ENCODE results near the gene MEGF6.
"Not testable (repeated sequence)": the region's sequence is repeated elsewhere in the genome, so short reads cannot be mapped to it uniquely, and the experiment has no call there.

The MEGF6 gene

DNA sequence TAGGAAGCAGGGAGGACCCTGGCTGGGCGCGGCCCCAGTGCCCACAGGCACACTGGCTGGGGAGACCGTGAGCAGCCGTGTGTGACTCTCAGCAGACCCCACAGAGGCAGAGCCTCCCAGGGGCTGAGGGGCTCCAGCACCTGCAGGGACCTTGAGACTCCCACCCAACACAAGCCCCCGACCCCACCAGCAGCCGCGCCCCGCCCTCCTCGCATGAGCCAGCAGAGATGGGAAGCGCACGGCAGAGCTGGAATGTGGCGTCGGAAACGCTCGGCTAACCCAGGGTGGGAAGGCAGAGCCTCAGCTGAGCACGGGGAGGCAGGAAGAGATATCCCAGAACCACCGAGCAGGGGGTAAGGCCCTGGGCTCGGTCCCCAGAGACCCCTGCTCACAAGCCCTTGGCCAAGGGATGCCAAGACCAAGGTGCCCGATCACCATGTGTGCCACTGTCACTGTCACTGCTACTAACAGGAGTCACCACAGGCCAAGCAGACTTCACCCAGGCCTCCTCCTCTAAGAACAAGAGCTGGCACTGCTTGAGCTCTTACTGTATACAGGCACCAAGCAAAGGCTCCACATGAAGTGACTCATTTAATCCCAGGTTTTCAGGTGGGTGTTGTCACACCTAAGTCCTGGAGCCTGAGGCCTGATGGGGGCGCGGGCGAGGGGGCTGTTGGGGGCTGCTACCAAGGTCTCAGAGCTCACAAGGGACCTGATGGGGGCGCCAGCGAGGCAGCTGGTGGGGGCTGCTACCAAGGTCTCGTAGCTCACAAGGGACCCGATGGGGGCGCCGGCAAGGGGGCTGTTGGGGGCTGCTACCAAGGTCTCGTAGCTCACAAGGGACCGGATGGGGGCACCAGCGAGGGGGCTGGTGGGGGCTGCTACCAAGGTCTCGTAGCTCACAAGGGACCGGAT lies 20.1 kb downstream of the MEGF6 start:
- Mint-ChIP-seq H3K4me1 (peaks cover 2% of the 10 kb centered on the region), H3K4me3 (no peak overlapping the region), H3K27ac (no peak overlapping the region), H3K9me3 (no peaks in the 10 kb centered on the region), H3K27me3 (no peaks in the 10 kb centered on the region), H3K36me3 (ENCODE audit: low read depth) (no peaks in the 10 kb centered on the region)
- no peak for DNase-seq
- ATAC-seq, result no peak

DNA sequence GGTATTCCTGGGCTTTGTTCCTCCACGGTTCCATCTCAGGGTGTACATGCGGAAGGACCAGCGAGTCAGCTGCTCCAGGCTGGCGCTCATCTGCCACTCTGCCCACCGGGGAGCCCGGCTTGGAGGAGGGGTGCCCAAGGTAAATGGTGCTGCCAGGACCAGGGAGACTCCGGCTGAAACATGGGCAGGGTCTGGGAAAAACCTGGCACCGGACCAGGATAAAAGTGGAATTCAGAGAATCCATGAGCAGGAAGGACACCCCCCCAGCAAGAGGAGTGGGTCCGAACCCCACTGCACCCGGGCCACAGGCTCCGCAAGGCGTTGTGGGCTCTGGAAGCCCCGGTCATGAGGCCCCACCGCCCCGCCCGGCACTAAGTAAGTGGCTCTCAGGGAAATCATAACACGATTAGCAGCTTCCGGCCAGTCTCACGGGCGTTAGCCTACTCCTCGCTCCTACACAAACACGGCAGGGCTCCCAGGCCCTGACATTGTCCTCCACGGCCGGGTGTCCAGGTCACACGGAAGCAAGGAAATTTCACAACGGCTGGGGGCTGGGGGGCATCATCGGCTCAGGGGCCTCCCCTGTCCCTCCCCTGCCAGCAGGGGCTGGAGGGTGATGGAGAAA lies 21.1 kb downstream of the MEGF6 start:
- H3K9me3 Mint-ChIP-seq, result no peaks in the 10 kb centered on the region
- no peak for ATAC-seq
- H3K27ac Mint-ChIP-seq, result no peak overlapping the region

DNA sequence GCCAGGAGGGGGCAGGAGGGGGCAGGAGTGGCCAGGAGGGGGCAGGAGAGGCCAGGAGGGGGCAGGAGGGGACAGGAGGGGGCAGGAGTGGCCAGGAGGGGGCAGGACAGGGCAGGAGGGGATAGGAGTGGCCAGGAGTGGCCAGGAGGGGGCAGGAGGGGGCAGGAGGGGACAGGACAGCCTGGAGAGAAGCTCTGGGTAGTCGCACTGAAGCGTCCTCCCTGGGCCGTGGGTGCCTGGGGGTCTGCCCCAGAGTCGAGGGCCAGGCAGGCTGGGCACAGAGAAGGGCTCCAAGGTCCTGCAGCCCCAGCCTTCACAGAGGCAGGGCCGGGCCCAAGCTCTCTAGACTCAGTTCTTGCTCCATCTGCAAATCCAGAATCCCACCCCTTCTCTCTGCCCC lies 22.9 kb downstream of the MEGF6 start:
- no peaks in the 10 kb centered on the region for H3K4me1 Mint-ChIP-seq
- H3K36me3 Mint-ChIP-seq (ENCODE audit: low read depth), result no peaks in the 10 kb centered on the region
- no peak overlapping the region for H3K27ac Mint-ChIP-seq
- H3K9me3 Mint-ChIP-seq, result no peaks in the 10 kb centered on the region
- no peak overlapping the region for H3K4me3 Mint-ChIP-seq
- no peak for ATAC-seq
- no peaks in the 10 kb centered on the region for H3K27me3 Mint-ChIP-seq
- DNase-seq, result no peak

More for the DNA sequence above, 21.1 kb downstream of the MEGF6 start:
- H3K36me3 Mint-ChIP-seq (ENCODE audit: low read depth), result no peaks in the 10 kb centered on the region
- no peak for DNase-seq
- H3K27me3 Mint-ChIP-seq, result no peaks in the 10 kb centered on the region
- peaks cover 2% of the 10 kb centered on the region for H3K4me1 Mint-ChIP-seq
- H3K4me3 Mint-ChIP-seq, result no peak overlapping the region

DNA sequence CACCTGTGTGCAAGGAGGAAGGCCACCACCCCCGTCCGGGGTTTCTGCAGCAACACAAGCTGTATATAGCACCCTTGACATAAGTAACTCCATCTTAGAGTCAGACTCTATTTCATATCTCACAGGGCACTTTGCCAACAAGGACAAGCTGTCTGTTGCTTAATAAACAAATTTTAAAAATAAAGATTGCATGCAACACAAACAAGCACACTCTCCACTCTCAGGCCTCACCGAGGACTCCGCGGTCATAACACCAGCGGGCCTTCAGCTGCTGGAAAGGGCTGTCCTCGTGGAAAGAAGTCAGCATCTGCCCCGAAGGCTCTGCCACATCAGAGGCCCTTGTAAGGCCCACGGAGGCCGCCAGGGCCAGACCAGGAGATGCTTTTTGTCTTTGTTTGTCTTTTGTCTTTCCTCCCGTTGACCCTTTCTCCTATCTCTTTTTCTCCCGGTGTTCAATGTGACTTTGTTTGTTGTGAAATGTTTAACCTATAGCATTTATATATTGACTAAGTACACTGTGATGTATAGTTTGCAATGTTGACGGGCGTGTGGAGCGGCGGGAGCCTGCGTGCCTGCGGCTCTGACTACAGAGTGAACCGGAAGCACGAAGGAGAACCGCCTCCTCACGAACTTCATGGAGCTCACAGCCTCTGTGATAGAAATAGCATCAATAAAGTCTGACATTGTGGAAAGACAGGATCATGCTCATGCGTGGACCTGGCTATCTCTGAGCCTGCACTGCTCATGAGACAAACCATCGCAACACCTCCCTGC lies 24.1 kb downstream of the MEGF6 start:
- Mint-ChIP-seq H3K9me3 (no peaks in the 10 kb centered on the region), H3K36me3 (ENCODE audit: low read depth) (no peaks in the 10 kb centered on the region), H3K27ac (no peak overlapping the region), H3K4me3 (no peak overlapping the region), H3K27me3 (no peaks in the 10 kb centered on the region), H3K4me1 (no peaks in the 10 kb centered on the region)
- ATAC-seq, result no peak
- DNase-seq, result no peak

DNA sequence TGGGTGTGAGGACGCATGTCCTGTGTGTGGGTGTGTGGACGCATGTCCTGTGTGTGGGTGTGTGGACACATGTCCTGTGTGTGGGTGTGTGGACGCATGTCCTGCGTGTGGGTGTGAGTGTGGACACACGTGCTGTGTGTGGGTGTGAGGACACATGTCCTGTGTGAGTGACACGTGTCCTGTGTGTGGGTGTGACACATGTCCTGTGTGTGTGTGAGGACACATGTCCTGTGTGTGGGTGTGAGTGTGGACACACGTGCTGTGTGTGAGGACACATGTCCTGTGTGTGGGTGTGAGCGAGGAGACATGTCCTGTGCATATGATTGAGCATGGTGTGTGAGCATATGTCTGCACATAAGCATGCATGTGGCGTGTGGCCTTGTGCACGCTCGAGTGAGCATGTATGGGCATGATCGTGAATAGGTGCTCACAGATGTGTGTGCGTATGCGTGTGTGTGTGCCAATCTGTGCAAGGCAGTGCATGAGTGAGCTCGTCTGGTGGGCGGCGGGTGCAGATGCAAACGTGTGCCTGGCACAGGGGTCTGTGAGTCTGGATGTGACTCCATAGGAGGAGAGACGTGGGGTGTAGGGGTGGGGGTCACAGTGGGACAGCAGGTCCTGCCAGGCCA lies 25.3 kb downstream of the MEGF6 start:
- Mint-ChIP-seq H3K27me3 (no peaks in the 10 kb centered on the region), H3K4me1 (no peaks in the 10 kb centered on the region), H3K9me3 (no peaks in the 10 kb centered on the region), H3K27ac (no peak overlapping the region), H3K4me3 (no peak overlapping the region), H3K36me3 (ENCODE audit: low read depth) (no peaks in the 10 kb centered on the region)
- no peak for ATAC-seq
- no peak for DNase-seq

DNA sequence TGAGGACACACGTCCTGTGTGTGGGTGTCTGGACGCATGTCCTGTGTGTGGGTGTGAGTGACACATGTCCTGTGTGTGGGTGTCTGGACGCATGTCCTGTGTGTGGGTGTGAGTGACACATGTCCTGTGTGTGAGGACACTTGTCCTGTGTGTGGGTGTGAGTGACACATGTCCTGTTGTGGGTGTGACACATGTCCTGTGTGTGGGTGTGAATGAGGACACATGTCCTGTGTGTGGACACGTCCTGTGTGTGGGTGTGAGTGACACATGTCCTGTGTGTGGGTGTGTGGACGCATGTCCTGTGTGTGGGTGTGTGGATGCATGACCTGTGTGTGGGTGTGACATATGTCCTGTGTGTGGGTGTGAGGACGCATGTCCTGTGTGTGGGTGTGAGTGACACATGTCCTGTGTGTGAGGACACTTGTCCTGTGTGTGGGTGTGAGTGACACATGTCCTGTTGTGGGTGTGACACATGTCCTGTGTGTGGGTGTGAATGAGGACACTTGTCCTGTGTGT lies 25.9 kb downstream of the MEGF6 start:
- H3K27me3 Mint-ChIP-seq; H3K4me1 Mint-ChIP-seq; H3K9me3 Mint-ChIP-seq; H3K36me3 Mint-ChIP-seq (ENCODE audit: low read depth); DNase-seq; H3K27ac Mint-ChIP-seq; H3K4me3 Mint-ChIP-seq; ATAC-seq: not testable (repeated sequence)

DNA sequence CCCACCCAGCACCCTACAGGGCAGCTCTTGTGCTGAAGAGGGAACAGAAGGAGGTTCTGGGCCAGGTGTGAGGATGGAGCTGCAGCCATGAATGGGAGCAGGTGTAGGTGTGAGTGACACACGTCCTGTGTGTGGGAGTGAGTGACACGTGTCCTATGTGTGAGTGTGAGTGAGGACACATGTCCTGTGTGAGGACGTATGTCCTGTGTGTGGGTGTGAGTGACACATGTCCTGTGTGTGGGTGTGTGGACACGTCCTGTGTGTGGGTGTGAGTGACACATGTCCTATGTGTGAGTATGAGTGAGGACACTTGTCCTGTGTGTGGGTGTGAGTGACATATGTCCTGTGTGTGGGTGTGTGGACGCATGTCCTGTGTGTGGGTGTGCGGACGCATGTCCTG lies 26.4 kb downstream of the MEGF6 start:
- H3K27ac Mint-ChIP-seq, result no peak overlapping the region
- ATAC-seq (peak; percentile 60), DNase-seq (no peak)

DNA sequence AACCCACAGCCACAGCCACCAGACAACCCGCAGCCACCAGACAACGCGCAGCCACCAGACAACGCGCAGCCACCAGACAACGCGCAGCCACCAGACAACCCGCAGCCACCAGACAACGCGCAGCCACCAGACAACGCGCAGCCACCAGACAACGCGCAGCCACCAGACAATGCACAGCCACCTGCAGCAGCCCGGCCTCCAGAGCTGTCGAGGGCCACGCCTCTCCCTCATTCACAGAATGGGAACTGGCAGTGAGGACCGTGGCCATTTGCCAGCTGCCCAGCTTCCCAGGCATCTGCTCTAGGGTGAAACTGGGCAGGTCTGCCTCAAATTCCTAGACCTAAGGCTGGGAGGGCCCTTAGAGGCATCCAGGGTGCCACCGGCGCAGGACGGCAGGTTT lies 27.6 kb downstream of the MEGF6 start:
- not testable (repeated sequence) for H3K27me3 Mint-ChIP-seq; ATAC-seq; H3K27ac Mint-ChIP-seq; H3K4me3 Mint-ChIP-seq; H3K4me1 Mint-ChIP-seq; H3K9me3 Mint-ChIP-seq; H3K36me3 Mint-ChIP-seq (ENCODE audit: low read depth); DNase-seq

More for the DNA sequence above, 26.4 kb downstream of the MEGF6 start:
- no peaks in the 10 kb centered on the region for H3K36me3 Mint-ChIP-seq (ENCODE audit: low read depth)
- no peaks in the 10 kb centered on the region for H3K27me3 Mint-ChIP-seq
- H3K4me3 Mint-ChIP-seq, result no peak overlapping the region
- no peaks in the 10 kb centered on the region for H3K4me1 Mint-ChIP-seq
- no peaks in the 10 kb centered on the region for H3K9me3 Mint-ChIP-seq

DNA sequence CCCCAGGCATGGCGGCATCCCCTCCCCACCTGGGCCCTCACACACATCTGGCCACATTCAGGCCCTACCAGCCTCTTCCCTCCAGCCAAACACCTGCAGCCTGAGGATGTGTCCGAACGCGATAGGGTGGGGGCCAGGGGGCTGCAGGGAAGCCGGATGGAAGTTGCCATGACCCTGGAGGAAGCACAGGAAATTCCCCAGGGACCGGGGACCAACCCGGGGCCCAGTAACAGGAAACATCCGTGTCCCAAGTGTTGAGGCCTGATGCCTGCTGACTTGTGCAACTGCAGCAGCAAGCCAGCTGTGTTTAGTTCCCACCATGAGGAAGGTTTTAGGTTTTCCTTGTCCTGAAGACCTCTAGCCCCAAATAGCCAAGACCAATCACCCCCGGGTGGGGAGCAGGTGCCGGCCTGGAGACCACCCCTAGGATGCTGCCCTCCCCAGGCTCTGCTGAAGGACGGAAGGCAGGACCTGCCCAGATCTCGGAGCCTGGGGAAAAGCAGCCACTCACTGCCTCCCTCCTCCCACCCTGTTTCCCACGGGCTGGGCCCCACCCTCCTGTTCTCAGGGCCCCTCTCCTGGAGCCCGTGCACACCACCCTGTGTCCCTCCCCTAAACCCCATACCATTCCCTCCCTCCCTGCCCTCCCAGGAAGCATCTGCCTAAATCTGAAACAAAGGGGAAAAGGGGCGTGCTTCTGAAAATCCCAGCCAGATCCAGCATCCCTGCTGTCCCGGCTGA lies 29.8 kb downstream of the MEGF6 start:
- no peak overlapping the region for H3K4me3 Mint-ChIP-seq
- H3K27ac Mint-ChIP-seq, result no peak overlapping the region
- no peaks in the 10 kb centered on the region for H3K4me1 Mint-ChIP-seq
- ATAC-seq (no peak), DNase-seq (no peak)
- H3K9me3 Mint-ChIP-seq, result no peaks in the 10 kb centered on the region
- H3K36me3 Mint-ChIP-seq (ENCODE audit: low read depth), result no peaks in the 10 kb centered on the region
- H3K27me3 Mint-ChIP-seq, result no peaks in the 10 kb centered on the region

DNA sequence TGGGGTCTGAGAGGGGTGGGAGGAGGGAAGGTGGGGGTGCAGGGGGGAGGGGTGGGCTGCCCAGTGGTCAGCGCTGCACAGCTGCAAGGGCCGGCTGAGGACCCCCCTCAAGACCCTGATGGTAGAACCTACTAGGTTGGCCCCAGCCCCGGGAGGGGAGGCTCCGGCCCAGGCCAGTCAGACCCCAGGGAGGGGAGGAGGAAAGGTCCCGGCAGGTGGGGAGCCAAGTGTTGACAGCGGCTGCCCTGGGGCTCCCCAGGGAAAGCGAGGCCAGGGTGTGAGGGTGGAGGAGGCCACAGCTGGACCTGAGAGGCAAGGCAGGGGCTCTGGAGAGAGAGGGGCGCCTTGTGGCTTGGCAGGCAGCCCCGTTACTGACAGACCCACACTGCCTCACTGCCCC lies 31.1 kb downstream of the MEGF6 start:
- no peak for ATAC-seq
- H3K9me3 Mint-ChIP-seq, result no peaks in the 10 kb centered on the region
- no peak for DNase-seq
- H3K4me3 Mint-ChIP-seq, result no peak overlapping the region
- H3K4me1 Mint-ChIP-seq, result no peaks in the 10 kb centered on the region
- H3K27ac Mint-ChIP-seq, result no peak overlapping the region
- H3K36me3 Mint-ChIP-seq (ENCODE audit: low read depth), result no peaks in the 10 kb centered on the region
- no peaks in the 10 kb centered on the region for H3K27me3 Mint-ChIP-seq

DNA sequence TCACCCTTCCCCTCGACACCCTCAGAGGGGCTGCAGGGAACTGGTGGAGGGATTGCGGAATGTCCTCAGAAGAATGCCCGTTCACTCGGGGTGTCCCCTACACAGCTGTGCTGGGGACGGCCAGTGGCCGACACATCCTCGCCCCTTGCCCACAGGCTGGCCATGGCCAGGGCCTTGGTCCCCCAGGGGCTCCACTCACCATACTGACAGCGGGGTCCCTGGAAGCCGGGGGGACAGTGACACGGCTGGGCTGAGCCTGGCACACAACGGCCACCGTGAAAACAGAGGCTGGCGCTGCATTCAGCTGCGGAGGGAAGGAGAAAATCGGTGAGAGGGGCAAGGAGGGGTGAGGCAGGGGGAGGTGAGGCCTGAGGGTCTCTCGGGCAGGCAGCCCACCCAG lies 31.7 kb downstream of the MEGF6 start:
- Mint-ChIP-seq H3K27me3 (no peaks in the 10 kb centered on the region), H3K36me3 (ENCODE audit: low read depth) (no peaks in the 10 kb centered on the region), H3K4me1 (no peaks in the 10 kb centered on the region), H3K9me3 (no peaks in the 10 kb centered on the region), H3K27ac (no peak overlapping the region), H3K4me3 (no peak overlapping the region)
- no peak for DNase-seq
- no peak for ATAC-seq

DNA sequence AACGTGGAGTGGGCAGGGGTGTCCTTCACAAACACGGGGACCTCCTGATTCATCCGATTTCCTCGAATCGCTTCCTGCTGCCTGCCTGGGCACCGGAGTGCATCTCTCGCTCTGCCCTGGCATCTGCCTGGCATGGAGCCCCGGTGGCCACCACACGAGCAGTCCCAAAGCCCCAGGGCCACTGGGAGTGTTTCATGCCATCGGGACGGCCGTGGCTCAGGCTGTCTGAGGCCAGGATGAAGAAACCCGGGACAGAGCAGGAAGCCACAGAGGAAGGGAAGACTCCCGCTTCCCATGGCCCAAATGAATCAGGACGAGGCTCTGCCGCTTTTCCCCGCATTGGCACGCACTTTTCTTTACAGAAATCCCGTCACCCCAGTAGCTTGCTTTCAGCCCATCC lies 32.4 kb downstream of the MEGF6 start:
- no peak overlapping the region for H3K4me3 Mint-ChIP-seq
- H3K9me3 Mint-ChIP-seq, result no peaks in the 10 kb centered on the region
- H3K4me1 Mint-ChIP-seq, result no peaks in the 10 kb centered on the region
- H3K27ac Mint-ChIP-seq, result no peak overlapping the region
- H3K36me3 Mint-ChIP-seq (ENCODE audit: low read depth), result no peaks in the 10 kb centered on the region
- ATAC-seq (no peak), DNase-seq (no peak)
- H3K27me3 Mint-ChIP-seq, result no peaks in the 10 kb centered on the region

DNA sequence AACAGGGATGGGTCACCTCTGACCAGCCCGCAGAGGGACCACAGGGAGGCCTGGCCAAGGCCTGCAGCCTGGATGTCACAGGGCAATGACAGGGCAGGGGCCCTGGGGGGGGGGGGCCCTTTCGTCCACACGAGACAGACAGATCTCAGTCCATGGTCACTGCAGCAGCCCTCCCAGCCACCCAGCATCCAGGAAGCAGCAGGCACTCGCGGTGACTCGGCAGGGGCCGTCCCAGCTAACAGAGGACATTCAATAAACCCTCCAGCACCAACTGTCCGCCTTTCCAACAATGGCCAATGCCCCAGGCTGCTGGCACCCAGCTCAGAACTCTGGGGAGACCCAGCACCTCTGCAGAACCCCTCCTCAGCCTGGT lies 32.9 kb downstream of the MEGF6 start:
- DNase-seq (no peak), ATAC-seq (no peak)
- no peaks in the 10 kb centered on the region for H3K4me1 Mint-ChIP-seq
- H3K36me3 Mint-ChIP-seq (ENCODE audit: low read depth), result no peaks in the 10 kb centered on the region
- no peak overlapping the region for H3K27ac Mint-ChIP-seq
- no peaks in the 10 kb centered on the region for H3K9me3 Mint-ChIP-seq
- no peaks in the 10 kb centered on the region for H3K27me3 Mint-ChIP-seq
- no peak overlapping the region for H3K4me3 Mint-ChIP-seq
